GM18951 (cell line): Measurements from ENCODE around the gene GRID1.

Experiments
- POLR2A ChIP-seq: IDR thresholded peaks from 4 replicates; pipeline ENCODE4 v1.6.1; 2011; ENCODE audit warnings: mild to moderate bottlenecking; ENCODE audit not compliant: insufficient read length, insufficient read depth; ENCODE audit errors: extremely low read depth
- in situ Hi-C: fragments of 300-500 bp; cut with MboI; formaldehyde crosslinking; loops from one replicate; pipeline ENCODE4 v1.12.0; 2022; ENCODE audit warnings: low sequenced_read_pairs, mixed read lengths, inconsistent platforms; ENCODE audit not compliant: unreplicated experiment

Gene GRID1

GRCh38 chr10:85922356-85923129, 444.1 kb downstream of the GRID1 start:
- in situ Hi-C loops = no loop called here

GRCh38 chr10:85921789-85922188, 444.8 kb downstream of the GRID1 start:
- in situ Hi-C loops = no loop called here
- no peak for TF ChIP-seq POLR2A

More at GRCh38 chr10:85922356-85923129, 444.1 kb downstream of the GRID1 start:
- TF ChIP-seq POLR2A = no peak

DNA sequence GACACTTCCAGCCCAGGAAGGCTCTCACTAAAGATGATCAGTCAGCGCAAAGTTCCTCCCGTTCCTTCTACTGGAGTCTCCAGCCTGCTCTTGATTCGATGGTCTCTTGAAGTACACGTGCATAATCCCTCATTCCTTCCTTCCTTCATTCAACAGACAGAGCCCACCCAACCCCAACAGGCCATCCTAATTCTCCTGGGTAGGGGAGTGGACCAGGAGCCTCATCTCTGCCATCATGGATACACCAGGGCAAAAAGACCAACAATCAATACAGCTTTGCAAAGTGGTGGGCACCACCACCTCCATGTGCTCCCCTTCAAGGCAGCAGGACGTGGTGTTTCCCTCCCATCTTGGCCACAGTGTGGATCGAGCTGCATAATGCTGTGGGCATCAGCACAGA, 446.3 kb downstream of the GRID1 start:
- in situ Hi-C loops = no loop called here
- TF ChIP-seq POLR2A = no peak

GRCh38 chr10:85919491-85920021, 447.0 kb downstream of the GRID1 start:
- TF ChIP-seq POLR2A = no peak
- in situ Hi-C loops = no loop called here

DNA sequence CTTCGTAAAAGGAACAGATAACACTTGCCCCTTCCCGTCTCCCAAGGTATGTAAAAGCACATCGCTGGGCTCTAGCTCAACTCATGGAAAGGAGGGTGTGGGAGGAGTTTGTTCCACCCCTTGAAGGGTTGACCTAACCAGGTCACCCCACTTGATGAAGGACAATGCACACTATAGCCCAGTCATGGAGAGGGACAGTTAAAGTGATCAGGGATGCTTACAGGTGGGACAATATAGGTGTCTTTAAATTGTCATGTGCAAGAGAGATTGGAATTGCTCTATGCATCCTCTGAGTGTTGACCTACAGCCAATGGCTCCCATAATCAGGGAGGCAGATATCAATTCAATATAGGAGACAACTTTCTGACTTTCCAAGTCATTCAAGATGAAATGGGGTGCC, 448.2 kb downstream of the GRID1 start:
- in situ Hi-C loops = no loop called here
- TF ChIP-seq POLR2A = no peak

GRCh38 chr10:85917601-85918000, 449.0 kb downstream of the GRID1 start:
- in situ Hi-C loops = no loop called here
- TF ChIP-seq POLR2A = no peak

GRCh38 chr10:85916994-85917573, 449.5 kb downstream of the GRID1 start:
- TF ChIP-seq POLR2A = no peak
- in situ Hi-C loops = no loop called here

- TF ChIP-seq POLR2A = no peak
- in situ Hi-C loops = no loop called here
These were observed 450.3 kb downstream of the GRID1 start for GRCh38 chr10:85916286-85916685.

- TF ChIP-seq POLR2A = no peak
- in situ Hi-C loops = no loop called here
These were observed 451.2 kb downstream of the GRID1 start for GRCh38 chr10:85915245-85915846.

DNA sequence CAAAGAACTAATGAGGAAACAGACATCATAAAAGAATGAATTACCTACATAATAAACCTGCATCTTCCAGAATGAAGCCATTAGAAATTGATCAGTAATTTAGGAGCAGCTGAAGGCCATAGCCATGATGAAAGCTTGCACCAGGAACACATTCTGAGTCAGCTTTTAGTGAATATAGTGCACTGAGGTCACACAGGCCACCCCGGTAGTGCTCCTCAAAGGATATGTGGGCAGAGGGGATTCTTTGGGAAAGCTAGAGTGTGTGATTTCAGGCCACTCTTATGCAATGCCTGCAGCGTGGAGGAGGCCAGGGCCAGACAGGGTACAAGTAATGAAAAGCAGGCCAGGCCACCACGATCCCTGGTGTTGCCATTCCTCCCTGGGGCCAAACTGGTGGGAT, 451.9 kb downstream of the GRID1 start:
- in situ Hi-C loops = no loop called here
- TF ChIP-seq POLR2A = no peak

GRCh38 chr10:85908462-85908861, 458.1 kb downstream of the GRID1 start:
- in situ Hi-C loops = no loop called here
- no peak for TF ChIP-seq POLR2A

GRCh38 chr10:85902051-85902450, 464.5 kb downstream of the GRID1 start:
- in situ Hi-C loops = no loop called here
- TF ChIP-seq POLR2A = no peak

DNA sequence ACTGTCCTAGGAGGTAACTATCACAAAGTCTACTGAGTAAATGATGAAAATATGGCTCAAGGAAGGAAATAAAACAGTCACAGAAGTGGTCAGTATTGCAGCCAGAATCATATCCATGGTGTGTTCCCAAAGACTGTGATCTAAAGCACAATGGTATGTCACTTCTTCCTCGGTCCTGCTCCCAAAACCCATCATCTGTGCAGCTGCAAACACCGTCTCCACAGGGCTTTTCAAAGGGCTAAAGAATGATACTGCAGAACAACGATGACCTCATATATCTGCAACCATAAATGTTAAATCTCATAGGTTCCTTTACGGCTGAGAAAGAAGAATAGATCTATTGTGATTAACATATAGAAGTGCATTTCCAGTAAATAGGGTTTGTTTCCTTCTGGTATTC, 465.0 kb downstream of the GRID1 start:
- in situ Hi-C loops = no loop called here
- no peak for TF ChIP-seq POLR2A

DNA sequence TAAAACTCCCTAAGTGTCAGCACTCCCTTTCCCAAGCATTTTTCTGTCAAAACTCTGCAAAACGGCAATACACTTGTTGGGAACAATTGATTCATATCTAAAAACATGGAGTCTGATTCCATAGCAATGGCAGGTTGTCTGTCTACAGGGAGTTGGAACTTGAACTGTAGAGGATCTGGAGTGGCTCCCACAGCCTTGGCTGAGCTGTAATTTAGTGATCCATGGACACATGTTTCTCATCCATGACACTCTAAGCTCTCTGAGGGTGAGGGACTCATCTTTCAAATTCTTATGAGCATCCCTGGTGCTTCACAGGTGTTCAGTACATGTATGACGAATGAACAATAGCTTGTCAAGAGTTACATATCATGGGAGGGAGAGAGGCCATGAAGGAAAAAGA, 466.1 kb downstream of the GRID1 start:
- TF ChIP-seq POLR2A = no peak
- in situ Hi-C loops = no loop called here
